Superior temporal gyrus (tissue), 1 donor: ENCODE data around the gene SMS.
"Not testable (repeated sequence)": the region's sequence is repeated elsewhere in the genome, so short reads cannot be mapped to it uniquely, and the experiment has no call there.

Experiments
- DNase-seq: peaks from one replicate; pipeline ENCODE4 v3.0.0-alpha.2; 2016; ENCODE audit errors: extremely low spot score

The SMS gene

DNA sequence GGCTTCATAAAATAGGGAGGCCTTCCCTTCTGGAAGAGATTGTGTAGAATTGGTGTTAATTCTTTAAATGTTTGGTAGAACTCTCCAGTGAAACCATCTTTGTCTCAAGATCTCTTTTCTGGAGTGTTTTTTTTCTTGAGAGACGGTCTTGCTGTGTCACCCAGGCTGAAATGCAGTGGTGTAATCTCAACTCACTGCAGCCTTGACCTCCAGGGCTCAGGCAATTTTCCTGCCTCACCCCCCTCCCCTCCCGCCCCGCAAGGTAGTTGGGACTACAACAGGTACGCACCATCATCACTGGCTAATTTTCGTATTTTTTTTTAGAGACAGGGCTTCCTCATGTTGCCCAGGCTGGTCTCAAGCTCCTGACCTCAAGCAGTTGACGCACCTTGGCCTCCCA is 12.1 kb downstream of the SMS start:
- no peak for DNase-seq

DNA sequence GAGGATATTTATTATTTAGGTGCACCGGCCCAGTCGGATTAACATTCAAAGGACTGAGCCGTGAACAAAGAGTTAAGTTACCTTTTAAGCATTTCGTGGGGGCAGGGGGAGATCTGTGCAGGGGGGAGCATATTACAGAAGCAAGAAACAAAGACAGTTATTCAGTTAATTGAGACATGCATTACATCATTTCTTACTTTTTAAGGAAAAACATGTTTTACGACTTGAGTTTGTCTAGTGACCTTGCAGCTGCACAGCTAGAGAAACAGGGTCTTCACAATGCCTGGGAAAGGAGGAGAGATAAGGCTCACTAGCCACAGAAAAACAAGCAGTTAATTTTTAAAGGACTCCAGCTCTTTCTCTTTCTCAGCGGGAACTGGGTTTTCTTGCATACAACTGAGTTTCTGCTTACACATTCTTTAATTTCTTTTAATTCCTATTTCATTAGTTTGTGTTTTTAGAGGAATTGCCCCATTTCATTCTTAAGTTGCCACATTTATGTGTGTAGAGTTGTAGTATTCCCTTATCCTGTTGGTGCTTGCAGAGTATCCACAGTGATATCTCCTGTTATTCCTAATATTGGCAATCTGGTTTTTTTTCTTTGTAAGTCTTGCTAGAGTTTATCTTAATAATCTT is 12.8 kb downstream of the SMS start:
- not testable (repeated sequence) for DNase-seq

DNA sequence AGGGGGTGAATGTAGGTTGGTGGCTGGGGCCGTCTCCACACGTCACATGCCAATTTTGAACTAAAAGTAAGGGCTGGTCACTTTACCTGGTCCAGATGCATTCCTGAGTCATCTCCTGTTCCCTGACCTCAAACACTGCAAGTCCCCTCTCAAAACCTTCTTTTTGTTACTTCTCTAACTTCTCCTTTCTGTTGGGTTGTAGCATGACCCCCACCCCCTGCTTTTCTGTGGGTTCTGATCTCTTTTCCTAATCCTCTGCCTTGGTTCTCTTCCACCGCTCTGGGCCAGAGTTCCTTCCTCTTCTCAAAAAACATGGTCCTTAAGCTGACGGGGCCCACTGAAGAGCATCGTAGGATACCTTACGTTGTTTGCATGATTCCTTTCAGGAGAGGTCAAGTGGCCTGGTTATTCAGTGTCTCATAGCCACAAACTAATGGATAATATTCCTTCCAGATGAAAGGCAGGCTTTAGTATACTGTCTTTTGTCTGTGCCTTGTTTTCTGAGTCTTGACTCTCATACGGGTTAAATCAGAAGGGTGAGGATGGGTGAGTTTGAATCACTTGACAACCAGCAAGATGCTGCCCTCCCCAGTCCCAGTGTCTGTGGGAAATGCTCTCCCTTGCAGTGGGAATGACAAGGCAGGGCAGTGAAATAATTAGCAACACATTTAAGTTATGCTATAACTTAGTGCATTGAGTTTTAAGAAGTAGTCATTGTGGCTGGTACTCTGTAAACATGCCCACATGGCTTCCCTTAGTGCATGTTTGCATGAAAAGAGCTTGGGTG is 15.1 kb downstream of the SMS start:
- no peak for DNase-seq

DNA sequence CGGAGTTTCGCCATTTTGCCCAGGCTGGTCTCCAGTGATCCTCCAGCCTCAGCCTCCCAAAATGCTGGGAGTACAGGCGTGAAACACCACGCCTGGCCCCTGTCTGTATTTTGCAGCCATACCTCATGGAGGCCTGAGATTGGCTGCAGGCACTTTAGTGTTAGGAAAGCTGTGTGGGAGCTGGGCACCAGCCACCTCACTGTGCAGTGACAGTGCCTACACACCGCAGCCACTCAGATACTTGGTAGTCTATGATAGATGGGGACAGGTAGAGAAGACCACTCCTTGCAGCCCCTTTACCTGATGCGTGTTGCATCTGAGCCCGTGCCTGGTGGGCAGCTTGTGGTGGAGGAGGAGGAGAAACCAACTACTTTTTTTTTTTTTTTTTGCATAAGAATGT is 16.3 kb downstream of the SMS start:
- no peak for DNase-seq

DNA sequence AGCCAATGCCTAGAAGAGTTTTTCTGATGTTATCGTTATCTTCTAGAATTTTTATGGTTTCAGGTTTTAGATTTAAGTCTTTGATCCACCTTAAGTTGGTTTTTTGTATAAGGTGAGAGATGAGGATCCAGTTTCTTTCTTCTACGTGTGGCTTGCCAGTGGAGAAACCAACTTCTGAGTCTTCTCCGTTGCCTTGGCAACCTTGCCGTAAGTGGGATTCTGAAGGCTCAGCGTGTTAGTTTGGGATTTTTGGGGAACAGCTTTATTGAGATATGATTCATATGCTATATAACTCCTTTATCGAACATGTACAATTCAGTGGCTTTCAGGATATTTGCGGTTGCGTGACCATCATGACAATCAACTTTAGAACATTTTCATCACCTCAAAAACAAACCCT is 17.7 kb downstream of the SMS start:
- DNase-seq: peak; percentile 12

DNA sequence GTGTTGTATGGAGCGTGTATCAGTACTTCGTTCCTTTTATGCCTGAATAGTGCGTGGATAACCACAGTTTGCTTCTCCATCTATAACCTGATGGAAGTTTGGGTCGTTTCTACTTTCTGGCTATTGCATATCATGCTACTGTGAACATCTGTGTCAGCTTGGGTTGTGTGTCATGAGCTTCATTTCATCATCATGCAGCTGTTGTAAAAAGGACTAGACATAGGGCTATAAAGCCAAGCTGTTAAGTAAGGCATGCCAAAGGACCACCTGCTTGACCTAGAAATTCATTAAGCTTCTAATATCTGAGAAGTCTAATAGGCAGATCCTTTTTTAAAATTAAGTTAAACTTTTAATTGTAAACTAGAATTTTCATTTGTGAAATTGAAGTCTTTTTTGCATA is 18.4 kb downstream of the SMS start:
- DNase-seq: no peak

DNA sequence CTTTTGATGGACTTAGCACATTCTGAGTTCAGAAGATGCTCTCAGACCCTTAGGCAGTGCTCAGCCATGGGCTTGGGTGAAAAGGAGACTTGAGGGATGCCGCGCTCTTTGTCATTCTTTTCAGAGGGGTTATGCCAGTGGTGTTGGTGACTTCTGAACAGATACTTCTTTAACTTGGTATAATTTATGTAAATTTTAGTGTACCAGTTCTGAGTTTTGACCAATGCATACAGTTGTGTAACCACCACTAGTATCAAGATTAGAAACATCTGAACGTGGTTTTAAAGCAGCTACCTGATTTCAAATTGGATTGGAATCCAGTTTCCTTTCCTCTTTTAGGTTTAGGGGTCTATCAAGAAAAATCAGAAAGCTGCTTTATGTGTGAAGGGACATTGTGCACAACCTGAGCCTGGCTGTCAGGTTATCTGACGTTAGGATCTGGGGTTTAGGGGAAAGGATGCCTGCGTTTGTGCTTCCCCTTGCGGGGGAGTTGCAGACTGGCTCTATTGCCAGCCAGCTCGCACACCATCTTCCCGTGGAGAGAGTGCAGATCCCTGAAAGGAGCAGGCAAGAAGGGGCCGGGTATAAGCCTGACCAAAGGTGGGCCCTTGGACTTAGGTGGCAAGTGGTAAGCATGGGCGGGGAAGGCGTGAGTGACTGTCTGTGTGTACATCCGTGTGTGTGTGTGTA is 19.0 kb downstream of the SMS start:
- peak; percentile 9 for DNase-seq

DNA sequence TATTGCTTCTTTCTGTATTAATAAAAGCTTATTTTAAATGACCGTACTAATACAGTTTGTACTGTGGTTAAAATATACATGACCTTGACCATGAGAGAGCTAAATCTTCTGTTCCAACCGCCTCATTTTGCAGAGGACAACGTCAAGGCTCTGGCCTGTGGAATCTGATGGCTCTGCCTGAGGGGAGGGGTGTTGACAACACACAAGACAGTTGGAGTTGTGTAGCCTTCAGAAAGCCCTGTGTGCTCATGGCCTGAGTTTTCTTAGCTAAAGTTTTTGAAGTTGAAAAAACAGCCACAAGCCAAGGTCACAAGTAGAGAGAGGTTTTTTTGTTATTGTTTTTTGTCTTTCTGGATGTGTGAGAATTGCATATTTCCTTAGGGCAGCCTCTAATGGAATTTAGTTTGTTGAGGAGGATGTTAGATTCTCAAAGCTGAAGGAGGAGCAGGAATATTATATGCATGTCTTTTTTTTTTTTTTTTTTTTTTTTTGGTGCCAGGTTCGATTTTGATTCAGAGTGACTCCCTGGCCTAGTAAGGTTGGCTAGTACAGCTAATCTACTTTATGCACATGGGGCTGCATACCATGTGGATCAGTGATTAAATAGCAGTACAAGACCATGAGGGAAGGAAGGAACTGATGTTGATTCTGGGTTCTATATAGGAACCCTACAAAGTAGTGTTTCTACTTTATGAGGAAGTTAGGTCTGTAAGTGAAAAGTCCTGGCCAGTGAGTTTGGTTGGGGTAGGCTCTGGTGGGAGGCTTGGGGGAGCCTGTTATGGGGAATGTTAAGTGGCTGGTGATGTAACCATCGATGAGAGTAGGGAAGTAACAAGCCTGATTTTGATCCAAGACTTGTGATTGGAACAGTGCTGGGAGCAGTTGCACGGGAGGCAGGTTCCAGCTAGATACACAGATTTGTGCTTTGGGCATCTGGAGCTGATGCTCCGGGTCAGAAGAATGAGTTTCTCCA is 20.3 kb downstream of the SMS start:
- peak; percentile 7 for DNase-seq

DNA sequence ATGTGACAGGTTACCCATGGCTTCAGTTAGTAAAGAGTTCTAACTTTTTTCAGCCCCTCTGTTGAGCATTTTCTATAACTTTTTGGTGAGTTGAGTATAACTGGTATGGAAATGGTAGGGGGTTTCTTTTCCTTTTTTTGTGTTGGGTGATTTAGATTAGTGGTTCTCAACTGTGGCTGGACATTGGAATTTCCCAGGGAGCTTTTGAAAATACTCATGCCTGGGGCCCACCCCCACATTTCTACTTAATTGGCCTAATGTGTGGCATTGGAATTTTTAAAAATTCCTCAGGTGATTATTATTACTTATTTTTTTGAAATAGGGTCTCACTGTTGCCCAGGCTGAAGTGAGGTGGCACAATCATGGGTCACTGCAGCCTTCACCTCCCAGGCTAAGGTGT is 21.9 kb downstream of the SMS start:
- no peak for DNase-seq

DNA sequence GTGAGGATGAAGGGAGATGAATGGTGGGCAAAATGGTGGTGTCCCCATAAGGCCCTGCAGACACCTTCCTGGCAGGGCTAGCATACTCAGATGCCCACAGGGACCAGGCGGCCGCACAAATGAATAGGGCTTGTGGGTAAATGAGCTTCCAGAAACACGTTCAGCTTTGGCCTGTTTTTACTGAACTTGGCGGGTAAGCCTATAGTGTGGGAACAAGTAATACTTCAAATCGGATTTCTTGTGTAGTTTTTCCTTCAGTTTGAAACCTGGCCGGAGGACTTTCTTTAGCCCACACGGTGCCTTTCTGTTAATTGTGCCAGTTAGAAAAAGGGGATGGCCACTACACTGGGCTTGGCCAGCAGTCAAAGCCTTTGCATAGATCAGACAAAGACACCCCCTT is 22.8 kb downstream of the SMS start:
- DNase-seq: no peak

DNA sequence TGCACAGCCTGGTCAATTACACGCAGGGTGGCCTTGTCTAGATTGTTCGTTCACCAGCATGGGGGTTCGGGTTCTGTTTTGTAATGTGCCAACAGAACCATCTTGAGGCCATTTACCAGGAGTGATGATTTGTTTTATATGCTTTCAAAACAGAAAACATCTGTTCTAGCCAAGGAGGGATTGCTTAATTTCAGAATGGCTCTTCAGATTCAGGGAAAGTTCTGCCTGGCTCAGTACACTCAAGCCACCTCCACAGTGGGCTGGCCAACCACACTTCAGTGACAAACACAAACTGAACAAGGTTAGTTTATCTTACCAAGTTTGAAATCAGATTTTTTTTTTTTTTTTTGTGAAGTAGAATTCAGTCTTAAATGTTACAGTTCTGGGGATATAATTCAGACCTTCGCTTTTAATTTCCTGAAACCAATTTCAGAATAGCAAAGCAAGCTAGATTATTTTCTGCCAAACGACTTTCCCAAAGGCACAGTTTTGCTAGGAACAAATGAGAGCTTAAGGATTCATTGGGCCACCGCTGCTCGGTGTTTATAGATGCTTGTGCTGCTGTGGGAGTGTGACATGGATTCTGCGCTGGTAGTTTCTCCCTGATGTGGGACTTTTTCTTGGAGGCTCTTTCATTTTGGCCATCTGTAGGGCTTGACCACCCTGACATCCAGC is 23.4 kb downstream of the SMS start:
- peak; percentile 17 for DNase-seq

DNA sequence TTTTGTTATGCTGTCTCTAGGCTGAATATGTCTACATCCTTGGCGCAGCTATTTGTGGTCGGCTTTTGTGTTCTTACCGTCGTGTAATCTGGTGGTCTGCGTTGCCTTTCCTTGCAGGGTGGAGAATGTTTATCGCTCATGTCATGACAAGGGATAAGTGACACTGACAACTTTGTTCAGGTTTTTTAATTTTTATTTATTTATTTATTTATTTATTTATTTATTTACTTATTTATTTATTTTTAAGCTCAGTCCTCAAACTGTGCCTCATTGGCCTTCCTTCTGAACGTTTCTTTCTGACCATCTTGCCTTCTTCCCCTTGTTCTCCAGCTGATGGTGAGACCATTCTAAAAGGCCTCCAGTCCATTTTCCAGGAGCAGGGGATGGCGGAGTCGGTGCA is 26.4 kb downstream of the SMS start:
- DNase-seq: no peak

DNA sequence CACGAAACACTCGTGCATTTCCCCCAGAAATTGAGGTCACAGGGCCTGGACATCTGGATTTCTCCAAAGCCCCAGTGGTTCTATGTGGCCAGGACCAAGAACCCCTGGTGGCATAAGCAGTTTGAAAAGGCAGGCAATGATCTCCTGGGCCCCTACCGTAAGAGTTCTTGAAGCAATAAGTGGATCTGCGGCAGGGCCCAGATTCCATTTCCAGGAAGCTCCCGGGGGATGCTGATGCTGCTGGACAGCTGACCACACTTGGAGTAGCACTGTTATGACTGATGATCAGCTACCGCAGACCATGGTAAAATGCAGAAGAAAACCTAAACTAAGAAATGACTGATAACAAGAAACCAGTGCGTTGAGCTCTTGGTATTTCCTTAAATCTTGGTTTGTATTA is 27.8 kb downstream of the SMS start:
- DNase-seq: no peak

DNA sequence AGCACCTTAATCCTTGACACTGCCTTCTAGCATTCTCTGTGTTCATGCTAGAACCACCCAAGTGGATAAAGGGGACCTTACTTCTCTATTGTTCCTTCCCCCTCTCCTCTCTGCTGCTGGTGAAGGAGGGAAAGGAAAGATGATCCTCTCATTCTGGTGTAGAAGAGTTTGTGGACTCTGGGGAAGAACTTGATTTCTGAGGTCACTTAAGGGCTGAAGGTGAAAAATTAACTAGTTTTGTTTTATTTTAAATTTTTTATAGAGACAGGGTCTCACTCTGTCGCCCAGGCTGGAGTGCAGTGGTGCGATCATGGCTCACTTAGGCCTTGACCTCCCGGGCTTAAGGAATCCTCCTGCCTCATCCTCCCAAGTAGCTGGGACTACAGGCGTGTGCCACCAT is 29.8 kb downstream of the SMS start:
- no peak for DNase-seq

DNA sequence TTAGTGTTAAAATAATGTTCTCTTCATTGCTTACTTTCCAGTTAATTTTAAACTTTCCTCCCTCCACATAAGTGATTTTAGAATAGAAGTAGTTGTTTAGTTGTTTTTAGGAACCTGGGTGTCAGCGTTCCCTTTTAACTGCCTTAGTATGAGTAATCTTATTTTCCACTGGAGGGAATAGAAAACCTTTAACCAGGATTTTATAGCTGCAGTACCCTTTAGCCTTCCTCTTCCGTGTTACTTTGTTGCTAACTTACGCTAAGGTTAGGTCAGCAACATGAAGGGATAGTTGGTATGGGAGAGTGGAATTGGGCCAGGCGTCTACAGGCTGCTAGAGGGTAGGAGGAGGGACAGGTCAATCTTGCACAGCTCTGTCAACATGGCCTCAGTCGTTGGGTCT is 31.5 kb downstream of the SMS start:
- DNase-seq: no peak

DNA sequence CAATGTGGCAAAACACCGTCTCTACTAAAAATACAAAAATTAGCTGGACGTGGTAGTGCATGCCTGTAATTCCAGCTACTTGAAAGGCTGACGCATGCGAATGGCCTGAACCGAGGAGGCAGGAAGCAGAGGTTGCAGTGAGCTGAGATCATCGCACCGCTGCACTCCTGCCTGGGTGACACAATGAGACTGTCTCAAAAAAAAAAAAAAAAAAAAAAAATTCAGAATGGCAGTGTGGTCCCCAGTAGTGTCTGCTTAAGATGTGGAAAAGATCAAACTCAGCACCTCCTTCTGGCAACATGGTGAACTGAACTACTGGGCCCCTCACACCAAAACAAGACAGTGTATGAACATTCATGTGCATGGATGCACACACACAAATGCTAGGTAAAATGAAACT is 32.2 kb downstream of the SMS start:
- no peak for DNase-seq

DNA sequence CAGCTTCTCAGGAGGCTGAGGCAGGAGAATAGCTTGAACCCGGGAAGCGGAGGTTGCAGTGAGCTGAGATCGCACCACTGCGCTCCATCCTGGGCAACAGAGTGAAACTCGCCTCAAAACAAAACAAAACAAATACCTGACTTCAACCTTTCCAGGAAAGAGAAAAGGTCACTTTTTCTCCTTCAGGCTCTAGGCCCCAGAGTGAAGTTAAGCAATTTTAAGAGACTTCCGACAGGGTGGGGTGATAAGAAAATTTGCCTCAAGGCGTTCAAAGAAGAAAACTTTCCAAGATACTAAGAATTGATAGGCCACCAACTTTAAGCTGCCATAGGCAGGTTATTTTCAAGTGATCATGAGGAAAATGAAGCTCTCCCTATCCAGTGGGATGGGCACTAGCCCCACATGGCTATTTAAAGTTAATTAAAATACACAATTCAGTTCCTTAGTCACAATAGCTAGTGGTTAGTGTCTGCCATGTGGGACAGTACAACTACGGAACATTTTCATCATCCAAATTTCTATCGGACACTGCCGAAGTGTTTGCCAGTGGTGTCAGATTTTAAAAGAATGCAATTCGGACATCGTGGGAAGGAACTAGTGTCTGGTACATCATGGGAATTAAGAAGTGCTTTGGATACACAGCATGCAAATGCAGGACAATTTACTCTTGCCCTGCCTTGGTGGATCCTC is 33.0 kb downstream of the SMS start:
- no peak for DNase-seq

DNA sequence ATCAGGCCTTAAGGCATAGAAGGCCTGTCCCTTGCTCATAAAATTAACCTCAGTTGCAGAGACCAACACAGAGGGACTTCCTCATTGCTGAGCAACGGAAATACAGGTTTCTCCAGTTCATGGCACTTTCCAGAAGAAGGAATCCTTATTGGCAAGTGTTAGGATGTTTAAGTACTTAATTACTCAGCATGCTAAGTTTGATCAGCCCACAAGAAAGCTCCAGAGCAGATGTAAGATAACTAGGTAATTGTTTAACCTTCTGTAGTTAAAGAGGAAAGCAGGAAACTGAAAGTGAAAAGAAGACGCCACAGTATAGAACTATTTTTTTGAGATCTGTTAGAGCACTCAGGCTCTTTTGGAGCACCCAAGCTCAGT is 33.5 kb downstream of the SMS start:
- no peak for DNase-seq

DNA sequence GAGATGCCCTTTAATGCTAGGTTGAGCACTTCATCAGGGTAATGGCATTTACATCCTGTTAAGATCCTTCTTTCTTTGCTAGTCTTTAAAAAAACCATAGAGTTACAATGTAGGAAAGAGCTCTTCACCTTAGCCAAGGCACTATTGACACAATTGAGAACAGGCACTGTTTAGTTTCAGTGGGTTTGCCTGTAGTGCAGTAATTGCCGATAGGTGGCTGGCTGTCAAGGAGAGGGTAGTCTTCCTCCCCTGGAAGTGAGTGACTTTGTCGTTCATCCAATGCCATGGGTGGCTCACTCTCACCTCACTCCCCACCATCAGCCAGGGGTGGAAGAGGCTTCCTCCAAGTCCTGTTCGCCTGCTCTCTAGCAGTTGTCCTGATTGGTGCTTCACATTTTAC is 34.7 kb downstream of the SMS start:
- no peak for DNase-seq

DNA sequence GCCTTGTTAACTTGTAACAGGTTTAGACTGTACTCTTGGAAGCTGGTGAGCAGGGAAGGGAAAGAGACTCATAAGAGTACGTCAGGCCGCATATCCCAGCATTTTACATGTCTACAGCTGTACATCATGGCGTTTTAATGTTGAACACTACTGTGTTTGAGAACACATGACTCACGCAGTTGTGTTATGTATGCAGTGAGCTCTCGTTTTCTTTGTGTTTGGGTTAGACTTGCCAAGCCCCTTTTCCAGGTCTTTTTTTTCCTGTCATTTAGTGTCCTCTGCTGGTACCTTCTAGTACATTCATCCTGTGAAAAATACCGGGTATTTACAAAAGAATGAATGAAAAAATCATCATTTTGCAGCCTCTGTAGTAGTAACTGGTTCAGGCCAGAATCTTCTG is 35.3 kb downstream of the SMS start:
- DNase-seq: peak; percentile 41

DNA sequence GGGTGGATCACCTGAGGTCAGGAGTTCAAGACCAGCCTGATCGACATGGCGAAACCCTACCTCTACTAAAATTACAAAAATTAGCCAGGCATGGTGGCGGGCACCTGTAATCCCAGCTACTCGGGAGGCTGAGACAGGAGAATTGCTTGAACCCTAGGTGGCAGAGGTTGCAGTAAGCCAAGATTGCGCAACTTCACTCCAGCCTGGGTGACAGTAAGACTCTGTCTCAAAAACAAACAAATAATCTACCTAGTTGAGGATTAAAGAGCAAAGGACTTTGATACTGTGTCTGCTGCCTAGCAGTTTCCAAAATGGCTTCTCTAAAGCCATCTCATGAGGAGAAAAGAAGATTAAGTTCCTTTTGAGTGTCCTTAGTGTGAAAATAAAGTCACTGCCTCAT is 37.8 kb downstream of the SMS start:
- DNase-seq: no peak
